ENCODE measurements around the gene RHEX. TPM values are rescaled to one million over a fixed set of nuclear protein-coding genes. Genes with fewer than 3 reads are reported as not detected.

Gene RHEX
- polyA plus RNA-seq, 3 donors, result not detected

DNA sequence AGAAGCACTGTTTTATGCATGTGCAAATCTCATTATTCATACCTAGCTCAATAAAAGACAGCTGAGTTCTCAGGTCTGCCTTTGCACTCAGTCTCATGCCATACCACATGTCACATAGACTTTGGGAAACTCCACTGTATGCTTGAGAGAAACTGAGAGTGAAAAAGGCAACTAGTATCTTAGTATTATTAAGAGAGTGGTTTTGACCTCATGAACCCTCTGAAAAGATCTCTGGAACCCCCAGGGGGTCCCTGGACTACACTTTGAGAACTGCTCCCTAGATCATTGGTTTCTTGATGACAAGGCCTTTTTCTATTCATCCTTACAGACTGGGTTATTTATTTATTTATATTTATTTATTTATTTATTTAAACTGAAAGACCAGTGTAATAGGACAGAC lies 3.7 kb upstream of the RHEX start:
- no peak overlapping the region for H3K4me2 ChIP-seq (replicated peaks; ENCODE audit: extremely low read depth, low read length, poor library complexity, severe bottlenecking)
- no peak overlapping the region for H3K9ac ChIP-seq (ENCODE audit: insufficient read depth, low read length, poor library complexity, severe bottlenecking)
- no peak overlapping the region for H3K4me3 ChIP-seq (replicated peaks in 1 of 3; ENCODE audit: low read depth in 2 of 3, low read length in 3 of 3)
- Mint-ChIP-seq H3K27me3 (ENCODE audit: low read depth in 3 of 3) (no peaks in the 10 kb centered on the region), H3K9me3 (no peaks in the 10 kb centered on the region), H3K4me3 (no peak overlapping the region), H3K36me3 (peaks cover 0 to 4% of the 10 kb centered on the region in 2 donors), H3K27ac (peak overlapping the region in 2 of 7 donors; percentile 84 to 86), H3K4me1 (peaks cover 58% of the 10 kb centered on the region)
- H3K27ac ChIP-seq (ENCODE audit: low read depth in 1 of 2, low read length in 2 of 2), result no peak overlapping the region
- peaks cover 57 to 58% of the 10 kb centered on the region in 2 donors for H3K4me1 ChIP-seq (ENCODE audit: control insufficient read depth in 1 of 2, insufficient read depth in 2 of 2, low read length in 2 of 2)
- H3K9me3 ChIP-seq (replicated peaks in 1 of 2; ENCODE audit: control insufficient read depth in 1 of 2, insufficient read depth in 1 of 2, low read length in 2 of 2), result no peaks in the 10 kb centered on the region
- H2AFZ ChIP-seq (ENCODE audit: insufficient read depth, low read depth, low read length, poor library complexity, severe bottlenecking), result no peak overlapping the region
- DNase-seq, result peak in 1 of 3 donors; percentile 31
- no peaks in the 10 kb centered on the region for H3K36me3 ChIP-seq (replicated peaks in 1 of 2; ENCODE audit: control insufficient read depth in 1 of 2, insufficient read depth in 2 of 2, low read length in 2 of 2)
- TF ChIP-seq, protein P1, sequence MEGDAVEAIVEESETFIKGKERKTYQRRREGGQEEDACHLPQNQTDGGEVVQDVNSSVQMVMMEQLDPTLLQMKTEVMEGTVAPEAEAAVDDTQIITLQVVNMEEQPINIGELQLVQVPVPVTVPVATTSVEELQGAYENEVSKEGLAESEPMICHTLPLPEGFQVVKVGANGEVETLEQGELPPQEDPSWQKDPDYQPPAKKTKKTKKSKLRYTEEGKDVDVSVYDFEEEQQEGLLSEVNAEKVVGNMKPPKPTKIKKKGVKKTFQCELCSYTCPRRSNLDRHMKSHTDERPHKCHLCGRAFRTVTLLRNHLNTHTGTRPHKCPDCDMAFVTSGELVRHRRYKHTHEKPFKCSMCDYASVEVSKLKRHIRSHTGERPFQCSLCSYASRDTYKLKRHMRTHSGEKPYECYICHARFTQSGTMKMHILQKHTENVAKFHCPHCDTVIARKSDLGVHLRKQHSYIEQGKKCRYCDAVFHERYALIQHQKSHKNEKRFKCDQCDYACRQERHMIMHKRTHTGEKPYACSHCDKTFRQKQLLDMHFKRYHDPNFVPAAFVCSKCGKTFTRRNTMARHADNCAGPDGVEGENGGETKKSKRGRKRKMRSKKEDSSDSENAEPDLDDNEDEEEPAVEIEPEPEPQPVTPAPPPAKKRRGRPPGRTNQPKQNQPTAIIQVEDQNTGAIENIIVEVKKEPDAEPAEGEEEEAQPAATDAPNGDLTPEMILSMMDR (IDR thresholded peaks at IDR 0.05), result no peak
- no peaks in the 10 kb centered on the region for H4K20me1 ChIP-seq (ENCODE audit: insufficient read depth, low read length)
- no peaks in the 10 kb centered on the region for H3K79me2 ChIP-seq (ENCODE audit: insufficient read depth, low read length)
- intact Hi-C loops (cut with micrococcal nuclease), result no loop called here
- H3K27me3 ChIP-seq (ENCODE audit: control insufficient read depth in 2 of 2, insufficient read depth in 2 of 2, low read length in 2 of 2), result no peaks in the 10 kb centered on the region

DNA sequence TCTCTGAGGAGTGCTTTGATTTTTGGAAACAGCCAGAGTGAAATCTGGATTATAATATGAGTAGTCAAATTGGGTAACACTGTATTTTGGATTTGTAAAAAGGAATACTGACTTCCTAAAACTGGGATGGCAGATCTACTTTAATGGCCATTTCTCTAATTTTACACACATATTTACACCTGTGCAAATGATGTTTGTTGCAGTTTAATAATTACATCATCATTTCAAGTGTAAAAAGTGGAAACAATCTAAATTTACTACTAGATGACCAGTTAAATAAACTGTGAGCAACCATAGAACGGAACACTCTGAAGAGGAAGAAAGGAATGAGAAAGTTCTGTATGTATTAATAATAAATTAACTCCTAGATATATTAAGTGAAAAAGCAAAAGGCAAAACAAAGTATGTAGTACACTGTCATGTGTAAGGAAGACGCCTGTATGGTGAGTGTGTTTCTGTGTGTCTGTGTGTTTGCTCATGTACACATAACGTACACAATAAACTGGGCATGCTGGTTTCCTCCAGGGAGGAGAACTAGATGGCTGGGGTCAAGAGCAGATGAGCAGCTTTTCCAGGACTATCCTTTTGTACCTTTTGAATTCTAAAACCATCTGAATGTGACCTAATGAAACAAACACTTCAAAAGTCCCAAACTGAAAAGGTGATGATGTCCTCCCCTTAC lies 2.9 kb upstream of the RHEX start:
- Histone ChIP-seq H3K9me3 (replicated peaks in 1 of 2; ENCODE audit: control insufficient read depth in 1 of 2, insufficient read depth in 1 of 2, low read length in 2 of 2) (no peaks in the 10 kb centered on the region), H3K4me1 (ENCODE audit: control insufficient read depth in 1 of 2, insufficient read depth in 2 of 2, low read length in 2 of 2) (peaks cover 57 to 58% of the 10 kb centered on the region in 2 donors), H3K27me3 (ENCODE audit: control insufficient read depth in 2 of 2, insufficient read depth in 2 of 2, low read length in 2 of 2) (no peaks in the 10 kb centered on the region), H4K20me1 (ENCODE audit: insufficient read depth, low read length) (no peaks in the 10 kb centered on the region), H3K4me3 (replicated peaks in 1 of 3; ENCODE audit: low read depth in 2 of 3, low read length in 3 of 3) (no peak overlapping the region), H3K36me3 (replicated peaks in 1 of 2; ENCODE audit: control insufficient read depth in 1 of 2, insufficient read depth in 2 of 2, low read length in 2 of 2) (no peaks in the 10 kb centered on the region), H2AFZ (ENCODE audit: insufficient read depth, low read depth, low read length, poor library complexity, severe bottlenecking) (no peak overlapping the region), H3K27ac (ENCODE audit: low read depth in 1 of 2, low read length in 2 of 2) (peak overlapping the region in 1 of 2 donors; percentile 77), H3K79me2 (ENCODE audit: insufficient read depth, low read length) (no peaks in the 10 kb centered on the region), H3K4me2 (replicated peaks; ENCODE audit: extremely low read depth, low read length, poor library complexity, severe bottlenecking) (peak overlapping the region; percentile 6), H3K9ac (ENCODE audit: insufficient read depth, low read length, poor library complexity, severe bottlenecking) (no peak overlapping the region)
- H3K27ac Mint-ChIP-seq, result peak overlapping the region; percentile 78 to 94 (median 84)
- no peaks in the 10 kb centered on the region for H3K9me3 Mint-ChIP-seq
- no CpG with 5 or more reads among the region's 3 CpGs for WGBS (ENCODE audit: insufficient coverage)
- H3K4me1 Mint-ChIP-seq, result peaks cover 58% of the 10 kb centered on the region
- intact Hi-C loops (cut with micrococcal nuclease), result loop anchor here in 1 of 2 donors (5.0 kb wide), 1 partner anchor 38 kb away; no protein-coding TSS in a partner anchor
- TF ChIP-seq, protein P1 (IDR thresholded peaks at IDR 0.05), result no peak
- peak in 1 of 3 donors; percentile 27 for DNase-seq
- H3K27me3 Mint-ChIP-seq (ENCODE audit: low read depth in 3 of 3), result no peaks in the 10 kb centered on the region
- no peak overlapping the region for H3K4me3 Mint-ChIP-seq
- H3K36me3 Mint-ChIP-seq, result peaks cover 0 to 4% of the 10 kb centered on the region in 2 donors
